Bone marrow (tissue), 2 donors: Measurements from ENCODE around the gene FARS2.

Source experiments
- DNase-seq, 2 donors: peaks; one replicate each; lab custom pipeline; 2025; lab: John Stamatoyannopoulos, UW

The FARS2 gene

GRCh38 chr6:5379647-5380242 lies 118.4 kb downstream of the FARS2 start:
- peak in 1 of 2 donors; percentile 49 for DNase-seq

DNA sequence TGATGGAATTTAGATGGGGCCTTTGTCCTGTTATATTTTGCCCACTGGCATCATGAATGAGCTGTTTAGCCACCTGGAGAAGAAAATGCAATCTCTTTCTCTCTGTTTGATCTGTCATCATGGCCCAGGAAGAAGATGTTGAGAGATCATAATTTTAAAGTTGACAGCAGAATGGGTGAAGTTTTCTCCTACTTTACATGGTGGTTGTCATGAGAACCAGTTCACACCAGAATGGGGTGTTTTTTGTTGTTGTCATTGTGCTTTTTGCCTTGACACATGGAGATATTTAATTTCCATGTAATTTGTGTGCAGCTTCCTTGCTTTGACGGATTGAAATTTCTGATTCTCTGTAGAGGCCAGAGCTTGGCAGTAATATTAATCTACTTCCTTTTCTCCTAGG lies 122.5 kb downstream of the FARS2 start:
- no peak for DNase-seq

- DNase-seq: no peak
These were observed 123.0 kb downstream of the FARS2 start for GRCh38 chr6:5384276-5384675.

- no peak for DNase-seq
These were observed 127.0 kb downstream of the FARS2 start for GRCh38 chr6:5388326-5388725.

- no peak for DNase-seq
These were observed 127.9 kb downstream of the FARS2 start for GRCh38 chr6:5389086-5389745.

- DNase-seq: no peak
These were observed 128.9 kb downstream of the FARS2 start for GRCh38 chr6:5390177-5390576.

- DNase-seq: no peak
These were observed 133.0 kb downstream of the FARS2 start for GRCh38 chr6:5394280-5394679.

- no peak for DNase-seq
These were observed 134.4 kb downstream of the FARS2 start for GRCh38 chr6:5395719-5396118.

DNA sequence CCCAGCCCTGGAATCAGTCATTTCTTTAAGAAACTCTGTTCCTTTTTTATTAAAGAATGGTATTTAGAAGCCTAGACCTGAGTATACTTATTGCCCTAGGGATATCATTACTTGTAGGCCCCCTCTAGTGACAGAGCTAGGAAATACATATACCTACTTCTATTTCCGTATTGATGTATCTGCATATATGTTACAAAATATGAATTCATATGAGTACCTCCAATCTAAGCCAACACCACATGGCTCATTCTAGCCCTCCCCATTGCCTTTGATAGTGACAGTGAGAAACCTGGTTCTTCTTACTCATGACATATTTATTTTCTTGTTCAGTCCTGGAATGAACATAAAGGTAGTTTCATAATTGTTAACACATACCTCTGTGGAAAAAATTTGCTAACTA lies 137.2 kb downstream of the FARS2 start:
- peak in 1 of 2 donors; percentile 62 for DNase-seq

GRCh38 chr6:5399391-5399790 lies 138.1 kb downstream of the FARS2 start:
- DNase-seq: no peak

GRCh38 chr6:5401845-5402738 lies 140.8 kb downstream of the FARS2 start:
- DNase-seq: peak in 1 of 2 donors; percentile 1

DNA sequence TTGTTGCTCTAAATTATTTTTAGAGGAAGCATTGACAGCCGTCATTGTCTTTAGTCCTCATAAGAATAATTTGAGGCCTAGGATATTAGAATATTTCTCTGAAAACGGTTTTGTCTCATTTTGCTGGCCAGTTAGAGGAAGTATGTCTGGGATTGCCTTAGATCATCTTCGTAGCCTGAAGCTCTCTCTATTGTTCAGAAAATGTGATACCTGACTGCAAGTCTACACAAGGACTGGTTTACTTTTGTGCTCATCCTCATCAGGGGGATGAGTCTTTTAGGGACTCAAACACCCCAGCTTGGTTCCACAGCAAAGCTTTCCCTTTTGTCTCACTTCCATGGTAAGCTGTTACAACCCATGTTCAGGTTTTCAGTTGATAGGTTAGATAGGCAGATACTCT lies 141.8 kb downstream of the FARS2 start:
- no peak for DNase-seq

- DNase-seq: no peak
These were observed 142.3 kb downstream of the FARS2 start for GRCh38 chr6:5403609-5404008.

DNA sequence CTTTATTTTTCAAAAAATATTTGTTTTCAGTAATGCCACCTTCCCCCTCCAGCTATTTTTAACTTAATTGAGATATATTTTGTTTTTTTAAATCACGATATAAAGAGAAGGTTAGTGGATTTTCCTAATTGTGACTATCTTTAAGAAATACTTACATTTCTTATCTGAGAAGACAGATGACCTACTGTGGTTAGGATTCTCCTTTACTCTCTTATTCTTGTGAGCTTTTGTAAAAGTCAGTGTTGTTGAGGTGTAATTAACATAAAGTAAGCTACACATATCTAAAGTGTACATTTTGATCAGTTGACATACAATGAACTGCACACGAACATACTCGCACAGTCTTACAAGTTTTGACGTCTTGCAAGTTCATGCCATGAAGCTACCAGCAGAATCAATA lies 144.7 kb downstream of the FARS2 start:
- DNase-seq: no peak

DNA sequence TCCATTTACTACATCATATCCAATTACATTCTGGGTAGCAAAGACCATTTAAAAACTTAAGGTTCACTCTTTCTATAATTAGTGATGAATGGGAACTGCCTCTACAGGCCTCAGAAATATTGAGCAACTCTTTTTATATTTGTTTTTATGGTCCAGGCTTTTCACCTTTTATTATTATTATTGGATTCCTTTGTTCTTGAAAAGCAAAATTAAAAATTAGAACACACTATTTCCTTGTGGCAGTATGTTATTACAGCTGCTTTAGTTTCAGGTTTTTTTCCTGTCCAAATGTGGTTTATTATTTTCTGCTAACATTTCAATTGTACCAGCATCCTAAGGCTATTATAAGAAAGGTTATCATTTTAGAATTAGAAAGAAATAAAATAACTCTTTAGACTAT lies 150.1 kb downstream of the FARS2 start:
- DNase-seq: no peak

DNA sequence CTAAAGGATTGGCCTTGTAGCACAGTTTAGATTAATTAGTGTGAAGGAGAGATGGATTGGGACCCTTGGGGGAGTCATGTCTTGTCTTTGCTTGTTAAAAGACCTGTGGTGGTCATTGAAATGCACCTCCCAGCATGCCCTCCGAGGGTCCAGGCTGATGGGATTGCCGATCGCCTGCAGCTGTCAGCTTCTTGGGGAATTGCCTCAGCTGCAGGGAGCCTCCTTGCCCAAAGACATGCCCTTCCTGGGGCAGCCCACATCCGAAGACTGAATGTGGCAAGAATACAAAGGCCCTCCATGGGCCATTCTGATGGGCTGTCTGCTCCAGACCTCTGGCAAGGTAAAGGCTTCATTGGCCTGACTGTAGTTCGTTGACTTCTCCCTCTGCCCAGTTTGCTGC lies 150.7 kb downstream of the FARS2 start:
- DNase-seq: no peak

- no peak for DNase-seq
These were observed 151.3 kb downstream of the FARS2 start for GRCh38 chr6:5412663-5413062.

GRCh38 chr6:5416250-5416649 lies 154.9 kb downstream of the FARS2 start:
- DNase-seq: no peak

GRCh38 chr6:5422321-5422915 lies 161.1 kb downstream of the FARS2 start:
- no peak for DNase-seq

- DNase-seq: no peak
These were observed 161.9 kb downstream of the FARS2 start for GRCh38 chr6:5423251-5423650.

- DNase-seq: no peak
These were observed 163.4 kb downstream of the FARS2 start for GRCh38 chr6:5424726-5425125.

DNA sequence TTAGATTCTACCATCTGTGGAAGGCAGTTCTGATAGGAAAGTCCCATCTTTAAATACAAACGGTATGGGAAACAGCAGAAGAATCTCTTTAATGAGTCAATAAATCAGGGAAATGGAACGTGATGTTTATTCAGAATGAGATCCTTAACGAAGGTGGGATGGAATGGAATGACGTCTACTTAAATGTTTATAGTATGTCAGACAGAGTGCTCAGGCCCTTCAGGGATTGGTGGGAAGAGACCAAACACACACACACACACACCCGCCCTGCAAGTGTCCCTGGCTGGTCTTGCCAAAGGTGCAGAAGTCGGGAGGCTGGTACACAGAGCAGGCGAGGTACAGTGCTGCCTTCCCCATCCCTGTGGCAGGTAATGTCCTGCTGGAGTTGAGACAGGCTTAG lies 164.0 kb downstream of the FARS2 start:
- no peak for DNase-seq

- no peak for DNase-seq
These were observed 164.5 kb downstream of the FARS2 start for GRCh38 chr6:5425797-5426196.
